ENCODE measurements around the gene CCDC34.

DNA sequence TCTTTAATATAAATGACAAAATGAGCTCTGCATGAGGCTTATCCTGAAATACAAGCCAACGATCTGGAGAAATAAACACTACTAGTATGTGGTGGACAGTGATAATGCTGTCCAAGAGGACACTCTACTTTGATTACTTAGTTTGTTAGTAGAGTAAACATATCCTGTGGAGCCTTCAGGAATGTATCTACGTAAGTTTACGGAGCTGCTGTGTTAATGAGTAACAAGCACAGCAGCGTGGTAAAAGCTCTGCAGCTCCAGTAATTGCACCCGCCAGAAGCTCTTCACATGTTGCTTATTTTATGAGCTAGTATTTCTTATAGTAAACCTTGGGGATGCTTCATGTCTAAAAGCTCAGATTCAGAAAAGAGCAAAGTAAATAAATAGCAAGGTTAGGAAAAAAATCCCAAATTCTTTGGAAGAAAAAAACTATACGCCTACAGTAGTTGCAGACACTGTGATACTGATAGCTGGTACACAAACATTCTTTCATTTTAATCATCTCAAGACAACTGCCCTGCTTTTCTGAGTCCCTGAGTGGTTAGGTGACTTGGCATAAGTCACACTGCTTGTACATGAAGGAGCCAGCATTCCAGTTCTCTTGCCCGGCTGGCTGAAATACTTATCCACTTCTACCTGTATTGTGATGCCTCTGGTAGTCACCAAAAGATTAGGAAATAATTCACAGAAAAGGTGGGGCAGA, 32.7 kb upstream of the CCDC34 start:
- TF ChIP-seq POLR2A (IDR thresholded peaks at IDR 0.05): no peak
- TF ChIP-seq, protein P1, sequence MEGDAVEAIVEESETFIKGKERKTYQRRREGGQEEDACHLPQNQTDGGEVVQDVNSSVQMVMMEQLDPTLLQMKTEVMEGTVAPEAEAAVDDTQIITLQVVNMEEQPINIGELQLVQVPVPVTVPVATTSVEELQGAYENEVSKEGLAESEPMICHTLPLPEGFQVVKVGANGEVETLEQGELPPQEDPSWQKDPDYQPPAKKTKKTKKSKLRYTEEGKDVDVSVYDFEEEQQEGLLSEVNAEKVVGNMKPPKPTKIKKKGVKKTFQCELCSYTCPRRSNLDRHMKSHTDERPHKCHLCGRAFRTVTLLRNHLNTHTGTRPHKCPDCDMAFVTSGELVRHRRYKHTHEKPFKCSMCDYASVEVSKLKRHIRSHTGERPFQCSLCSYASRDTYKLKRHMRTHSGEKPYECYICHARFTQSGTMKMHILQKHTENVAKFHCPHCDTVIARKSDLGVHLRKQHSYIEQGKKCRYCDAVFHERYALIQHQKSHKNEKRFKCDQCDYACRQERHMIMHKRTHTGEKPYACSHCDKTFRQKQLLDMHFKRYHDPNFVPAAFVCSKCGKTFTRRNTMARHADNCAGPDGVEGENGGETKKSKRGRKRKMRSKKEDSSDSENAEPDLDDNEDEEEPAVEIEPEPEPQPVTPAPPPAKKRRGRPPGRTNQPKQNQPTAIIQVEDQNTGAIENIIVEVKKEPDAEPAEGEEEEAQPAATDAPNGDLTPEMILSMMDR (IDR thresholded peaks at IDR 0.05): no peak
- TF ChIP-seq POLR2AphosphoS5 (IDR thresholded peaks at IDR 0.05): peak in 2 of 3 donors; percentile 56 to 64

Data from stomach (tissue), 4 donors.